Endothelial cell (in vitro differentiated cells): ENCODE data around the gene L1CAM. TPM values are rescaled to one million over a fixed set of nuclear protein-coding genes. Genes with fewer than 3 reads are reported as not detected.

Source experiments
- DNase-seq: peaks from one replicate; pipeline ENCODE4 v3.0.0; 2021; ENCODE audit warnings: low spot score
- H3K27ac Mint-ChIP-seq: one replicate; pipeline ENCODE4 v1.8.0; 2021; ENCODE audit warnings: mixed read lengths, inconsistent platforms; ENCODE audit not compliant: unreplicated experiment
- H3K27me3 Mint-ChIP-seq: one replicate; pipeline ENCODE4 v1.8.0; 2021; ENCODE audit warnings: mild to moderate bottlenecking, moderate library complexity, mixed read lengths, inconsistent platforms; ENCODE audit not compliant: unreplicated experiment
- H3K36me3 Mint-ChIP-seq: one replicate; pipeline ENCODE4 v1.8.0; 2021; ENCODE audit warnings: mild to moderate bottlenecking, low read depth, mixed read lengths, inconsistent platforms; ENCODE audit not compliant: unreplicated experiment
- H3K4me1 Mint-ChIP-seq: one replicate; pipeline ENCODE4 v1.8.0; 2021; ENCODE audit warnings: mild to moderate bottlenecking, mixed read lengths, inconsistent platforms; ENCODE audit not compliant: unreplicated experiment
- H3K4me3 Mint-ChIP-seq: one replicate; pipeline ENCODE4 v1.8.0; 2021; ENCODE audit warnings: mild to moderate bottlenecking, mixed read lengths, inconsistent platforms; ENCODE audit not compliant: unreplicated experiment
- H3K9me3 Mint-ChIP-seq: one replicate; pipeline ENCODE4 v1.8.0; 2021; ENCODE audit warnings: mixed read lengths, inconsistent platforms; ENCODE audit not compliant: unreplicated experiment
- CTCF ChIP-seq: fragments of 200-600 bp; sonication (generic); IDR thresholded peaks from one replicate; pipeline ENCODE4 v1.5.0; 2021; ENCODE audit warnings: antibody characterized with exemption; ENCODE audit not compliant: unreplicated experiment
- total RNA-seq: library from RNA; stranded (reverse); fragmentation: NEBNext Ultra II Directional; extraction: Animal tissue kit (Norgen Biotek cat#: 25700); gene quantifications from one replicate; pipeline ENCODE4 v1.2.1, GENCODE V29; 2021; ENCODE audit not compliant: unreplicated experiment

Gene L1CAM
- total RNA-seq, 1 donor from 2014 or later: 0.31 TPM

DNA sequence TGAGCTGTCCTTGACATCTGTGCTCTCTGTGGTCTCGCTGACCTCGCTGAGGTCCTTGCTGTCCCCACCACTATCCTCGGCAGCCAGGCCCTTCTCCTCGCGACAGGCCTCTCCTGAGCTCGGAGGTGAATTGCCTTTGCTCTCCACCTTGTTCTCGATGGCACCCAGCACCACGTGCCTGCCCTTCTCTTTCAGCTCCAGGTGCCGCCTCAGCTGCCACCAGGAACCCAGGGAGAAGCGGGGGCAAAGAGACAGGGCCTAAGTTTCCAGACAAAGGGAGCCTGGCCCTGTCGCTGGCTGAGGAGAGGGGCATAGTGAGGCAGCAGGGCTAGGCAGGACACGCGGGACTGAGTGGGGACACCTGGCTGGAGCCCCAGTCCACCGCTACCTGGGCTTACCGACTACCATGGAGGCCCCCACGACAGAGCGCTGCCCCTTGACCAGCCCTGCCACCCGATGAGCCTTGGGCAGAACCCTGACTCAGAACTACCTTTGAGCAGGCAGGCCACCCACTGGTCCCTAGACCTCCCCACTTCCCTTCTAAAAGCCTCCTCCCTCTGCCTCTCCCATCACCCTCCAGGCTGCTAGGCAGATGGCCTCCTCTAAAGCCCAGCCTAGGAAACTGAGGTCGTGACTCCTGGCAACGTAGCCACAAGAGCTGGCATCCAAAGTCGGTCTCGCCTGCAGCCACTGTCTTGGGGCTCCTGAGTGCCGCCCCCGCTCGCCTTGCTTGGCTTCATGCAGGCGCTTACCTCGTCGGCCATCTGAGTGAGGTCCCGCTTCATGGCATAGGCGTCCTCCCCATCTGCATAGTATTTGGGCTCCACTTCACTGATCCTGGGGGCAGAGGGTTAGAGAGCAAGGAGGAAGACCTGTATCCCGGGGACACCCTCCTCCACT is 44.3 kb upstream of the L1CAM start:
- Mint-ChIP-seq H3K4me3 (no peak overlapping the region), H3K27me3 (peaks cover 7% of the 10 kb centered on the region), H3K9me3 (no peaks in the 10 kb centered on the region)

DNA sequence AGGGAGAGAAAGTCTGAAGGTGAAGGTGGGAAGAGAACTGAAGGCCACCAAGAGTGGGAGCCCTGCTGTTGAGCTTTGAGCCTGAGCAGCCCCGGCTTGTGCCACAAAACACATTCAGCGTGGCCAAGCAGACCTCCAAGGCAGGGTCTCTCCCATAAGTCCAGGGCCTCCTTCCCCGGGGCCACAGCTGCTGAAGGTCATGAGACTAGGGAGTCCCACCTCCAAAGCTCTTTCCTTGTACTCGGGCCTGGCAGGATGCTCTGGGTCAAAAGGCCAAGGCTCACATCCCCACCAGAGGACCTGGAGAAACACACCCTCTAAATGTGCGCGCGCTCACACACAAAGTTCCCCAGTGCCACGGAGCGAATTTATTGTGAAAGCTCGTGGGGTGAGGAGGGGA is 43.6 kb upstream of the L1CAM start:
- Mint-ChIP-seq H3K4me1 (peaks cover 6% of the 10 kb centered on the region), H3K9me3 (no peaks in the 10 kb centered on the region), H3K27me3 (peaks cover 7% of the 10 kb centered on the region), H3K4me3 (no peak overlapping the region), H3K27ac (no peak overlapping the region), H3K36me3 (peaks cover 11% of the 10 kb centered on the region)
- no peak for DNase-seq
- TF ChIP-seq CTCF: no peak

More for the DNA sequence above, 44.3 kb upstream of the L1CAM start:
- H3K36me3 Mint-ChIP-seq: peaks cover 11% of the 10 kb centered on the region
- peaks cover 3% of the 10 kb centered on the region for H3K4me1 Mint-ChIP-seq
- H3K27ac Mint-ChIP-seq: no peak overlapping the region
- no peak for TF ChIP-seq CTCF
- no peak for DNase-seq

DNA sequence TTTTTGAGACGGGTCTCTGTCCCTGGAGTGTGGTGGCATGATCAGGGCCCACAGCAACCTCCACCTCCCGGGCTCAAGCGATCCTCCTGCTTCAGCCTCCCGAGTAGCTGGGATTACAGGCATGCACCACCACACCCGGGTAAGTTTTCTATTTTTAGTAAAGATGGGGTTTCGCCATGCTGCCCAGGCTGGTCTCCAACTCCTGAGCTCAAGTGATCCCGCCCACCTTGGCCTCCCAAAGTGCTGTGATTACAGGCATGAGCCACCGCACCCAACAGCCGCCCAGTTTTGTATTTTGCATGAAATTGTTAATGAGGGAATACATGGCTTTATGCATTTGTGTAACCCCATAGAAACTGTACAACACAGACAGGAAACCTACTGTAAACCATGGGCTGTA is 42.9 kb upstream of the L1CAM start:
- Mint-ChIP-seq H3K27ac (peak overlapping the region; percentile 67), H3K36me3 (peaks cover 11% of the 10 kb centered on the region), H3K4me3 (no peak overlapping the region), H3K4me1 (peaks cover 10% of the 10 kb centered on the region), H3K27me3 (peaks cover 6% of the 10 kb centered on the region), H3K9me3 (no peaks in the 10 kb centered on the region)
- TF ChIP-seq CTCF: no peak
- DNase-seq: no peak

- H3K9me3 Mint-ChIP-seq: no peaks in the 10 kb centered on the region
- TF ChIP-seq CTCF: no peak
- H3K4me1 Mint-ChIP-seq: peaks cover 10% of the 10 kb centered on the region
- H3K36me3 Mint-ChIP-seq: peaks cover 11% of the 10 kb centered on the region
- peak; percentile 86 for DNase-seq
- H3K4me3 Mint-ChIP-seq: peak overlapping the region; percentile 78
- H3K27ac Mint-ChIP-seq: peak overlapping the region; percentile 80
- peaks cover 6% of the 10 kb centered on the region for H3K27me3 Mint-ChIP-seq
These were observed 42.2 kb upstream of the L1CAM start for GRCh38 chrX:153927922-153928760.

DNA sequence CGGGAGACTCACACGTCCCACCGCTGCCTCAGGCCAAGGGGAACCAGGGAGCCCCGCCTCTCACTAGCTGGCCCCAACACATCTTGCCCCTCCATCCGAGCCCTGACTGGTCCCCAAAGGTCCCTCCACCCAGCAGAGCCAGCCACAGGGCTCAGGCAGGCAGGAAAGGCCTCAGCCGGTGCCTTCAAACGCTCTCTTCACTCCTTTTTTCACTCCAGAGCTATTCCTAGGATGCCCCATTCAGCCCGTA is 41.6 kb upstream of the L1CAM start:
- no peak for DNase-seq
- Mint-ChIP-seq H3K36me3 (peaks cover 11% of the 10 kb centered on the region), H3K4me3 (peak overlapping the region; percentile 78), H3K9me3 (no peaks in the 10 kb centered on the region), H3K27me3 (peaks cover 4% of the 10 kb centered on the region), H3K4me1 (peaks cover 12% of the 10 kb centered on the region), H3K27ac (peak overlapping the region; percentile 30)
- no peak for TF ChIP-seq CTCF
